HCEC 1CT (cell line): ENCODE results near the gene CEP95.
"Not testable (repeated sequence)": the region's sequence is repeated elsewhere in the genome, so short reads cannot be mapped to it uniquely, and the experiment has no call there.

Source experiments
- DNase-seq: peaks from one replicate; pipeline ENCODE4 v3.0.0-alpha.2; 2017

The CEP95 gene

DNA sequence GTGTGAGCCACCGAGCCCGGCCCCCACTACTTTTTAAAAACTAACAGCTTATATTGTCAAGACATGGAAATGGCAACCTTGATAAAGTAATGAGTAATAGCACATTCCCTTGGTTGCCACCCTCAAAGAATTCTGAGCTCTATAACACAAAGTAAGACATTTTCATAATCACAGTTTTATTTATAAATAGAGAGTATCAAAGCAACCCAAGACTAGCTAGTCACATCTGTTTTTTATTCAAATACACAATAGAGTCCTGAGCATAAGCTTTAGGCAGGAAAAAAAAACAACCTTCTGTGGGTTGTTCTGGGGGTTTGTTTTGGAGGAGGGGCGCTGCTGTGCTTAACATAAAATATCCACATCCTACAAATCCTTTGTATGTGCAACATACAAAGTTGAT, 68.7 kb downstream of the CEP95 start:
- DNase-seq = no peak

GRCh38 chr17:64577025-64577424, 70.2 kb downstream of the CEP95 start:
- DNase-seq = not testable (repeated sequence)

GRCh38 chr17:64579917-64580316, 73.1 kb downstream of the CEP95 start:
- no peak for DNase-seq

GRCh38 chr17:64580384-64581315, 73.9 kb downstream of the CEP95 start:
- no peak for DNase-seq

- DNase-seq = no peak
Observed at GRCh38 chr17:64583038-64583437, 76.3 kb downstream of the CEP95 start.

DNA sequence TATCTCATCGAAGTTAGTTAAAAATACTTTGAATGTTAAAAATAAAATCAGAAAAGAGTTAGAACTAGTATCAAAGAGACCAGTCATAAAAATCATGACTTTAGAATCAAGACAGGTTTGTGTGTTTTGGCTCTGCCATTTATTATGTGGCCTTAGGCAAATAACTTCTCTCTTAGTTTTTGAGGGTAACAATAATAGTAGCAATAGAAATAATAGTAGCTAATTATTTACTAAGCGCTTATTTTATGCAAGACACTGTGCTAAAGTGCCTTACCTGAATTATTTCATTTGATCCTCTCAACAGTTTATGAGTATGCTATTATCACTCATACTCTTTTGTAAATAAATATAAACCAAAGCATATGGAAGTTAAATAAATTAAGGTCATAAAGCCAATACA, 78.4 kb downstream of the CEP95 start:
- no peak for DNase-seq
